HepG2 (cell line): ENCODE results near the gene CSF3R. TPM values are rescaled to one million over a fixed set of nuclear protein-coding genes. Genes with fewer than 3 reads are reported as not detected.
A peak's percentile ranks its signal among the peaks of the same experiment; 100 is the strongest.

Experiments
- FOXK1 ChIP-seq: sonication (generic); formaldehyde crosslinking; IDR thresholded peaks from 2 replicates; pipeline ENCODE4 v1.4.0; 2020; ENCODE audit warnings: low read depth, missing genetic modification reagents, borderline replicate concordance
- HNRNPK ChIP-seq: fragments of 200-400 bp; formaldehyde crosslinking; IDR thresholded peaks from 2 replicates; pipeline ENCODE4 v1.6.1; 2018; ENCODE audit warnings: low read length, low read depth, moderate library complexity, mild to moderate bottlenecking; ENCODE audit not compliant: poor library complexity, severe bottlenecking
- ZNF552 ChIP-seq: sonication (generic); formaldehyde crosslinking; IDR thresholded peaks from 2 replicates; pipeline ENCODE4 v1.9.0; 2022; ENCODE audit warnings: missing genetic modification reagents, mild to moderate bottlenecking, borderline replicate concordance
- polyA plus RNA-seq, 8 experiments: library from polyadenylated mRNA; depleted of rRNA in 3 of 8; stranded (reverse) in 7 of 8; unstranded in 1 of 8; fragments of >200 nt; fragmentation: Illumina TruSeq in 4 of 8; extraction: Trizol in 4 of 8; gene quantifications; 2 replicates each; pipeline versions ENCODE4 v1.2.1 to v1.2.3, GENCODE V29; 2011 to 2016; ENCODE audit warnings: low read depth in 4 of 8, missing spikeins in 1 of 8, mixed read lengths in 1 of 8; ENCODE audit not compliant: insufficient read depth in 1 of 8
- total RNA-seq, 5 experiments: library from RNA; depleted of rRNA; stranded (reverse); fragments of >200 nt; fragmentation: Illumina TruSeq; extraction: Trizol; gene quantifications; 2 replicates each; pipeline ENCODE4 v1.2.3, GENCODE V29; 2016; ENCODE audit warnings: low read depth in 1 of 5
- TF ChIP-seq, protein P1 (sequence below): sonication (generic); formaldehyde crosslinking; IDR thresholded peaks from 2 replicates; pipeline ENCODE4 v1.4.0; 2020; ENCODE audit warnings: missing genetic modification reagents
- TF ChIP-seq, protein P2 (sequence below): sonication (generic); formaldehyde crosslinking; IDR thresholded peaks from 2 replicates; pipeline ENCODE4 v1.5.0; 2020; ENCODE audit warnings: mild to moderate bottlenecking, missing genetic modification reagents
- TF ChIP-seq, protein P3 (sequence below): sonication (generic); formaldehyde crosslinking; IDR thresholded peaks from 2 replicates; pipeline ENCODE4 v1.4.0; 2020; ENCODE audit warnings: mild to moderate bottlenecking, missing genetic modification reagents
- TF ChIP-seq, protein P4 (sequence below): sonication (generic); formaldehyde crosslinking; IDR thresholded peaks from 2 replicates; pipeline ENCODE4 v1.4.0; 2020; ENCODE audit warnings: mild to moderate bottlenecking, missing genetic modification reagents
- TF ChIP-seq, protein P5 (sequence below), 2 experiments: sonication (generic) in 1 of 2; formaldehyde crosslinking in 1 of 2; IDR thresholded peaks; 2 replicates each; pipeline versions ENCODE4 v1.5.1 to v1.6.1; 2011 to 2020; ENCODE audit warnings: borderline replicate concordance in 1 of 2, low read depth in 1 of 2, low read length in 1 of 2, mild to moderate bottlenecking in 1 of 2, missing genetic modification reagents in 1 of 2, moderate library complexity in 1 of 2

Gene CSF3R
- total and polyA plus RNA-seq, 2 of the 13 experiments (the other 11 are each of a cell fraction or from before 2014, with no cell fraction given): 11.9 to 28.8 TPM

DNA sequence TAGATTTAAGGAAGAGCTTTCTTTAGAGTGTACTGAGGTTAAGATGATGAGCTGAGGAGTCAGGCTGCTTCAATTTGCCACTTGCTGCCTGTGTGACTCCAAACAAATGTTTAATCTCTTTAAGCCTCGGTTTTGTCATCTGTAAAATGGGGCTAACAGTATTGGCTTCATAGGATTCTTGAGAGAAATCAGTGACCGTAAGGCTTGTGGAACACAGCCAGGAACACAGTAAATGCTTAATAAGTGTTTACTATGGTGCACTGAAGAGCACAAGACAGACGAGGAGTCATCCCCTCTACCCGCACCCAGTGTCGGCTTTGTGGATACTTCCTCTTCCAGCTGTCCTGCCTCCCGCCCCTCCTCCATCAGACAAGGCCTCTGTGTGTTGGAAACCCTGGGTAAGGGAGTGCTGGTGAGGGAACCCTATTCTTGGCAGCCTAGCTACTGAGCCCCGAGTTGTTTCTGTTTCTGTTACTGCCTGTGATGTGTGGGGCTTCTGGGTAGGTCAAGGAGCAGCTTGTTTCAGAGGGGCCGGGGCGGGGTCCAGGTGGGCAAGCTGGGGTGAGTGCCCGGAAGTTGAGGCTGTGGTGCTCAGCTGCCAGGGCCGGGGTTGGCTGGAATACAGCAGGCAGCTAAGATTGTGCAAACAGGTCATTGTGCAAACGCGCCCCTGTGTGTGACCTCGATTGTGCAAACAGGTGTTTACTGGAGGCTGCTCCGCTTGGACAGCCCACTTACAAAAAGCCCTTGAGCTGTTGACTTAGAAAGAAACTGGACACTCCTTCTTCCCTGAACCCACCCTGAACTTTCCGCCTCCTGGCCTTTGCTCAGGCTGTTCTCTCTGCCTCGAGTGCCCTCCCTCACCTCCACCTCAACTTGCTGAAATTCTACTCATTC, 4.0 kb upstream of the CSF3R start (continued):
- TF ChIP-seq, protein P1, sequence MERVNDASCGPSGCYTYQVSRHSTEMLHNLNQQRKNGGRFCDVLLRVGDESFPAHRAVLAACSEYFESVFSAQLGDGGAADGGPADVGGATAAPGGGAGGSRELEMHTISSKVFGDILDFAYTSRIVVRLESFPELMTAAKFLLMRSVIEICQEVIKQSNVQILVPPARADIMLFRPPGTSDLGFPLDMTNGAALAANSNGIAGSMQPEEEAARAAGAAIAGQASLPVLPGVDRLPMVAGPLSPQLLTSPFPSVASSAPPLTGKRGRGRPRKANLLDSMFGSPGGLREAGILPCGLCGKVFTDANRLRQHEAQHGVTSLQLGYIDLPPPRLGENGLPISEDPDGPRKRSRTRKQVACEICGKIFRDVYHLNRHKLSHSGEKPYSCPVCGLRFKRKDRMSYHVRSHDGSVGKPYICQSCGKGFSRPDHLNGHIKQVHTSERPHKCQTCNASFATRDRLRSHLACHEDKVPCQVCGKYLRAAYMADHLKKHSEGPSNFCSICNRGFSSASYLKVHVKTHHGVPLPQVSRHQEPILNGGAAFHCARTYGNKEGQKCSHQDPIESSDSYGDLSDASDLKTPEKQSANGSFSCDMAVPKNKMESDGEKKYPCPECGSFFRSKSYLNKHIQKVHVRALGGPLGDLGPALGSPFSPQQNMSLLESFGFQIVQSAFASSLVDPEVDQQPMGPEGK (CRISPR knock-in tag): peak; percentile 89
- TF ChIP-seq FOXK1 (CRISPR knock-in tag): peak; percentile 99
- TF ChIP-seq HNRNPK: no peak
- TF ChIP-seq, protein P2, sequence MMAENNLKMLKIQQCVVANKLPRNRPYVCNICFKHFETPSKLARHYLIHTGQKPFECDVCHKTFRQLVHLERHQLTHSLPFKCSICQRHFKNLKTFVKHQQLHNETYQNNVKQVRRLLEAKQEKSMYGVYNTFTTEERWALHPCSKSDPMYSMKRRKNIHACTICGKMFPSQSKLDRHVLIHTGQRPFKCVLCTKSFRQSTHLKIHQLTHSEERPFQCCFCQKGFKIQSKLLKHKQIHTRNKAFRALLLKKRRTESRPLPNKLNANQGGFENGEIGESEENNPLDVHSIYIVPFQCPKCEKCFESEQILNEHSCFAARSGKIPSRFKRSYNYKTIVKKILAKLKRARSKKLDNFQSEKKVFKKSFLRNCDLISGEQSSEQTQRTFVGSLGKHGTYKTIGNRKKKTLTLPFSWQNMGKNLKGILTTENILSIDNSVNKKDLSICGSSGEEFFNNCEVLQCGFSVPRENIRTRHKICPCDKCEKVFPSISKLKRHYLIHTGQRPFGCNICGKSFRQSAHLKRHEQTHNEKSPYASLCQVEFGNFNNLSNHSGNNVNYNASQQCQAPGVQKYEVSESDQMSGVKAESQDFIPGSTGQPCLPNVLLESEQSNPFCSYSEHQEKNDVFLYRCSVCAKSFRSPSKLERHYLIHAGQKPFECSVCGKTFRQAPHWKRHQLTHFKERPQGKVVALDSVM (CRISPR knock-in tag): peak; percentile 49; the same call in 1 of the 2 replicates
- TF ChIP-seq, protein P3, sequence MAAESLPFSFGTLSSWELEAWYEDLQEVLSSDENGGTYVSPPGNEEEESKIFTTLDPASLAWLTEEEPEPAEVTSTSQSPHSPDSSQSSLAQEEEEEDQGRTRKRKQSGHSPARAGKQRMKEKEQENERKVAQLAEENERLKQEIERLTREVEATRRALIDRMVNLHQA (CRISPR knock-in tag): no peak
- peak; percentile 85 for TF ChIP-seq ZNF552
- TF ChIP-seq, protein P4, sequence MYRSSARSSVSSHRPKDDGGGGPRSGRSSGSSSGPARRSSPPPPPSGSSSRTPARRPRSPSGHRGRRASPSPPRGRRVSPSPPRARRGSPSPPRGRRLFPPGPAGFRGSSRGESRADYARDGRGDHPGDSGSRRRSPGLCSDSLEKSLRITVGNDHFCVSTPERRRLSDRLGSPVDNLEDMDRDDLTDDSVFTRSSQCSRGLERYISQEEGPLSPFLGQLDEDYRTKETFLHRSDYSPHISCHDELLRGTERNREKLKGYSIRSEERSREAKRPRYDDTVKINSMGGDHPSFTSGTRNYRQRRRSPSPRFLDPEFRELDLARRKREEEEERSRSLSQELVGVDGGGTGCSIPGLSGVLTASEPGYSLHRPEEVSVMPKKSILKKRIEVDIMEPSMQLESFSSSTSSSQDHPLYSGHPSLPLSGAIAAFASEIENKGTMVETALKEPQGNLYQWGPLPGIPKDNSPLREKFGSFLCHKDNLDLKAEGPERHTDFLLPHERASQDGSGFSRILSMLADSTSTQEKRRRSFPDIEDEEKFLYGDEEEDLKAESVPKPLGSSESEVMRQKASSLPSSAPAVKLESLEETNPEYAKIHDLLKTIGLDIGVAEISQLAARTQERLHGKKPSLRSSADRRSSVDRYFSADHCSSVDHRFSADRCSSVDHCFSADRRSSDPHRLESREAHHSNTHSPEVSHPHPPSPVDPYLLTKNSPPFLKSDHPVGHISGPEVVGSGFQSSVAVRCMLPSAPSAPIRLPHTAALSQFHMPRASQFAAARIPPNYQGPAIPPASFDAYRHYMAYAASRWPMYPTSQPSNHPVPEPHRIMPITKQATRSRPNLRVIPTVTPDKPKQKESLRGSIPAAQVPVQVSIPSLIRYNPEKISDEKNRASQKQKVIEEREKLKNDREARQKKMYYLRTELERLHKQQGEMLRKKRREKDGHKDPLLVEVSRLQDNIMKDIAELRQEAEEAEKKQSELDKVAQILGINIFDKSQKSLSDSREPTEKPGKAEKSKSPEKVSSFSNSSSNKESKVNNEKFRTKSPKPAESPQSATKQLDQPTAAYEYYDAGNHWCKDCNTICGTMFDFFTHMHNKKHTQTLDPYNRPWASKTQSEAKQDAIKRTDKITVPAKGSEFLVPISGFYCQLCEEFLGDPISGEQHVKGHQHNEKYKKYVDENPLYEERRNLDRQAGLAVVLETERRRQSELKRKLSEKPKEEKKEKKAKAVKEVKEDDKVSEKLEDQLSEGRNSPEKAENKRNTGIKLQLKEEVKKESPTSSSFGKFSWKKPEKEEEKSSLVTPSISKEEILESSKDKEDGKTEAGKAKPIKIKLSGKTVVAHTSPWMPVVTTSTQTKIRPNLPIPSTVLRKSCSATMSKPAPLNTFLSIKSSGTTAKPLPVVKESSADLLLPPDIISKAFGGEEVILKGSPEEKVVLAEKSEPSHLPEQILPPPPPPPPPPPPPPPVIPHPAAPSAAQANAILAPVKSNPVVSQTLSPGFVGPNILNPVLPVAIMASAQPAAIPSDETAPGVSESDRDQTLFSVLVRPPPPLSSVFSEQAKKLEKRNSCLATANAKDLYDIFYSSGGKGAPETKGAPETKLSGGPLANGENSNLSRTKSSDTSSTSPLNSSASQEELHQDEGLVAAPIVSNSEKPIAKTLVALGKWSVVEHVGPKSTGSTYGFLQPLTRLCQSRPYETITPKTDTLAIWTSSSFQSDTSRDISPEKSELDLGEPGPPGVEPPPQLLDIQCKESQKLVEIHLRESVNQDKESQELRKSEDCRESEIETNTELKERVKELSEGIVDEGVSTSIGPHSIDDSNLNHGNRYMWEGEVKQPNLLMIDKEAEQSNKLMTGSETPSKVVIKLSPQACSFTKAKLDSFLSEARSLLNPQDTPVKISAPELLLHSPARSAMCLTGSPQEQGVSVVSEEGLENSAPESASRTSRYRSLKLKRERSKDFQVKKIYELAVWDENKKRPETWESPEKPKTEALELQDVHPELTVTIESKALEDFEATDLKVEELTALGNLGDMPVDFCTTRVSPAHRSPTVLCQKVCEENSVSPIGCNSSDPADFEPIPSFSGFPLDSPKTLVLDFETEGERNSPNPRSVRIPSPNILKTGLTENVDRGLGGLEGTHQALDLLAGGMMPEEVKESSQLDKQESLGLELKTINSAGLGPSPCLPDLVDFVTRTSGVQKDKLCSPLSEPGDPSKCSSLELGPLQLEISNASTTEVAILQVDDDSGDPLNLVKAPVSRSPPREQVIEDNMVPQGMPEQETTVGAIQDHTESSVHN (CRISPR knock-in tag): peak; percentile 61; the same call in 1 of the 2 replicates
- TF ChIP-seq, protein P5, sequence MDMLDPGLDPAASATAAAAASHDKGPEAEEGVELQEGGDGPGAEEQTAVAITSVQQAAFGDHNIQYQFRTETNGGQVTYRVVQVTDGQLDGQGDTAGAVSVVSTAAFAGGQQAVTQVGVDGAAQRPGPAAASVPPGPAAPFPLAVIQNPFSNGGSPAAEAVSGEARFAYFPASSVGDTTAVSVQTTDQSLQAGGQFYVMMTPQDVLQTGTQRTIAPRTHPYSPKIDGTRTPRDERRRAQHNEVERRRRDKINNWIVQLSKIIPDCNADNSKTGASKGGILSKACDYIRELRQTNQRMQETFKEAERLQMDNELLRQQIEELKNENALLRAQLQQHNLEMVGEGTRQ (IDR thresholded peaks at IDR 0.05; ENCODE audit: low read depth, low read length): no peak
- TF ChIP-seq, protein P5 (CRISPR knock-in tag; IDR thresholded peaks at IDR 0.05; ENCODE audit: borderline replicate concordance): peak; percentile 32; the same call in 1 of the 2 replicates
